ENCODE results near the gene IL5RA.

DNA sequence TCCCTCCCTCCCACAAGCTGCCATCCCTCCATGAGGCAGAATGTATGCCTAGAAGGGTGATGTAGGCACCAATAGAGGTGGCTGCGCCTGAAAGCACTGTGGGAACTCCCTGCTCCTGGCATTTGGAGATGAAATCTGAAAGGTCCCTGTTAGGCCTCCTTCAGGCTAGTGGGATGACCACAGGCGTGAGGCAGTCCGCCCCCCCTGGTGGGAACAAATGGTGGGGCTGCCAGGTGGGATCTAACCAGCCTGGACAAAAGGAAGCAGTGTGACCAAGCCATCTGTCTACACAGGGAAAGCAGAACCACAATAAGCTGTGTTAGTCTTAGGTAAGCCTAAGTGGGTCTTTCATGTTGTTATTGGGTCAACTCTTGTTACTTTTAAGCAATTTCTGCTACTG, 25.3 kb downstream of the IL5RA start:
- no peak for TF ChIP-seq POLR2AphosphoS5 (IDR thresholded peaks at IDR 0.05; ENCODE audit: low read depth, low read length)
- TF ChIP-seq TAF1 (IDR thresholded peaks at IDR 0.05; ENCODE audit: borderline replicate concordance, insufficient read depth, low read length), result no peak
- TF ChIP-seq REST (IDR thresholded peaks at IDR 0.05; ENCODE audit: insufficient read depth in 1 of 2, low read depth in 2 of 2, low read length in 2 of 2), result no peak
- TF ChIP-seq SIN3A (IDR thresholded peaks at IDR 0.05; ENCODE audit: borderline replicate concordance, insufficient read depth, low read length), result no peak
